HCT116 (cell line): Measurements from ENCODE around the gene IL17D. TPM values are rescaled to one million over a fixed set of nuclear protein-coding genes. Genes with fewer than 3 reads are reported as not detected.

ENCODE experiments used
- ATAC-seq: fragments of 200-7000 bp; cut with Tn5 transposase; 2 replicates; pipeline ENCODE4 v1.9.1; 2020; ENCODE audit warnings: mild to moderate bottlenecking, moderate library complexity
- BruUV-seq: library from RNA; stranded (reverse); fragments of 400-500 nt; replicated peaks from 2 replicates; lab custom pipeline; 2021; lab: Mats Ljungman, UMichigan
- CTCF ChIA-PET: fragments of 300-600 bp; sonication (Branson Sonifier 250); formaldehyde crosslinking; loops from one replicate; lab custom pipeline; 2021; ENCODE audit warnings: antibody characterized with exemption; lab: Charles Lee
- POLR2A ChIA-PET: fragments of 300-600, 350-600 bp; sonication (Branson Sonifier 250); formaldehyde crosslinking; loops from one replicate; lab custom pipeline; 2021; ENCODE audit warnings: antibody characterized with exemption; lab: Charles Lee
- RAD21 ChIA-PET, 2 experiments: fragments of 300-600 bp; sonication (Branson Sonifier 250); formaldehyde crosslinking; loops; one replicate each; lab custom pipeline; 2023; ENCODE audit warnings: low total read pairs in 2 of 2; ENCODE audit not compliant: uncharacterized antibody in 2 of 2, unreplicated experiment in 2 of 2, low non-redundant PET in 1 of 2; lab: Charles Lee
- DNase-seq: peaks from one replicate; pipeline ENCODE4 v3.0.0-alpha.2; 2010; ENCODE audit warnings: low read depth, low spot score
- H2AFZ ChIP-seq: fragments of 200-600 bp; shearing (Covaris generic), sonication (generic); 2 replicates; pipeline ENCODE4 v1.6.1; 2017; ENCODE audit warnings: low read depth, mixed run types, mixed read lengths, antibody characterized with exemption, low read length; ENCODE audit not compliant: poor library complexity, severe bottlenecking
- H3K27ac ChIP-seq: 2 replicates; pipeline ENCODE4 v1.5.1; 2012; ENCODE audit warnings: low read depth, low read length
- H3K27me3 ChIP-seq: fragments of 200-600 bp; sonication (generic); 2 replicates; pipeline ENCODE4 v1.6.1; 2016; ENCODE audit warnings: mixed run types, low read length, mixed read lengths; ENCODE audit not compliant: insufficient read depth
- H3K36me3 ChIP-seq, 2 experiments: fragments of 200-500 bp in 1 of 2; fragments of 200-600 bp in 1 of 2; sonication (Bioruptor generic) in 1 of 2; sonication (generic) in 1 of 2; 2 replicates each; pipeline versions ENCODE4 v1.5.1 to v1.6.1; 2014 to 2016; ENCODE audit warnings: low read length in 2 of 2, inconsistent platforms in 1 of 2, mixed read lengths in 1 of 2, mixed run types in 1 of 2; ENCODE audit not compliant: insufficient read depth in 2 of 2, control insufficient read depth in 1 of 2
- H3K4me1 ChIP-seq, 2 experiments: fragments of 200-600 bp in 1 of 2; sonication (generic) in 1 of 2; 2 replicates each; pipeline versions ENCODE4 v1.5.1 to v1.6.1; 2012 to 2017; ENCODE audit warnings: low read length in 2 of 2, inconsistent platforms in 1 of 2, mild to moderate bottlenecking in 1 of 2, mixed read lengths in 1 of 2, mixed run types in 1 of 2, moderate library complexity in 1 of 2; ENCODE audit not compliant: insufficient read depth in 2 of 2, control insufficient read depth in 1 of 2
- H3K4me2 ChIP-seq: fragments of 200-600 bp; sonication (generic); 2 replicates; pipeline ENCODE4 v1.6.1; 2017; ENCODE audit warnings: mixed run types, low read length, mixed read lengths
- H3K4me3 ChIP-seq, 2 experiments: fragments of 200-600 bp in 1 of 2; sonication (generic) in 1 of 2; replicated peaks in 1 of 2; 2 replicates each; pipeline ENCODE4 v1.5.1; 2011 to 2016; ENCODE audit warnings: low read length in 2 of 2, control low read depth in 1 of 2, low read depth in 1 of 2, mild to moderate bottlenecking in 1 of 2, mixed read lengths in 1 of 2, mixed run types in 1 of 2
- H3K79me2 ChIP-seq: fragments of 200-600 bp; sonication (generic); 2 replicates; pipeline ENCODE4 v1.6.1; 2017; ENCODE audit warnings: mild to moderate bottlenecking, mixed run types, low read length, moderate library complexity, mixed read lengths; ENCODE audit not compliant: insufficient read depth
- H3K9ac ChIP-seq: fragments of 200-600 bp; sonication (generic); 2 replicates; pipeline ENCODE4 v1.6.1; 2016; ENCODE audit warnings: low read length, mixed read lengths
- H3K9me2 ChIP-seq: fragments of 200-600 bp; sonication (generic), shearing (Covaris generic); 2 replicates; pipeline ENCODE4 v1.6.1; 2017; ENCODE audit warnings: mixed run types, mild to moderate bottlenecking, moderate library complexity; ENCODE audit not compliant: insufficient read depth
- H3K9me3 ChIP-seq, 2 experiments: fragments of 200-500 bp in 1 of 2; fragments of 200-600 bp in 1 of 2; sonication (Bioruptor generic) in 1 of 2; sonication (generic) in 1 of 2; 2 replicates each; pipeline ENCODE4 v1.6.1; 2014 to 2017; ENCODE audit warnings: low read length in 2 of 2, mixed read lengths in 2 of 2, inconsistent platforms in 1 of 2, low read depth in 1 of 2, mild to moderate bottlenecking in 1 of 2, mixed run types in 1 of 2, moderate library complexity in 1 of 2; ENCODE audit not compliant: control insufficient read depth in 1 of 2, insufficient read depth in 1 of 2
- H4K20me1 ChIP-seq: fragments of 200-600 bp; sonication (generic), shearing (Covaris generic); 2 replicates; pipeline ENCODE4 v1.6.1; 2017; ENCODE audit warnings: mixed run types, mild to moderate bottlenecking, moderate library complexity; ENCODE audit not compliant: insufficient read depth
- CEBPB ChIP-seq: IDR thresholded peaks from 2 replicates; pipeline ENCODE4 v1.6.1; 2012; ENCODE audit warnings: low read depth
- EGR1 ChIP-seq: IDR thresholded peaks from 2 replicates; pipeline ENCODE4 v1.6.1; 2012; ENCODE audit warnings: low read depth
- ELF1 ChIP-seq: IDR thresholded peaks from 2 replicates; pipeline ENCODE4 v1.6.1; 2012; ENCODE audit warnings: low read depth, borderline replicate concordance
- EZH2 ChIP-seq: fragments of 200-600 bp; sonication (generic); IDR thresholded peaks from 2 replicates; pipeline ENCODE4 v1.6.1; 2017; ENCODE audit warnings: antibody characterized with exemption, mixed run types
- FOSL1 ChIP-seq: IDR thresholded peaks from 2 replicates; pipeline ENCODE4 v1.6.1; 2012; ENCODE audit warnings: low read depth
- JUND ChIP-seq: IDR thresholded peaks from 2 replicates; pipeline ENCODE4 v1.6.1; 2012
- RAD21 ChIP-seq: IDR thresholded peaks from 2 replicates; pipeline ENCODE4 v1.6.1; 2012; ENCODE audit warnings: low read depth, mild to moderate bottlenecking
- SIN3A ChIP-seq: IDR thresholded peaks from 2 replicates; pipeline ENCODE4 v1.6.1; 2012; ENCODE audit warnings: low read depth
- SP1 ChIP-seq: IDR thresholded peaks from 2 replicates; pipeline ENCODE4 v1.6.1; 2012; ENCODE audit warnings: low read depth
- YY1 ChIP-seq: IDR thresholded peaks from 2 replicates; pipeline ENCODE4 v1.6.1; 2011; ENCODE audit warnings: low read length, low read depth, moderate library complexity, mild to moderate bottlenecking; ENCODE audit not compliant: insufficient replicate concordance; ENCODE audit errors: extremely low read depth
- intact Hi-C: fragments of 100-400 bp; cut with micrococcal nuclease; formaldehyde crosslinking; loops from 2 replicates; pipeline ENCODE4 v1.10.0; 2022
- total RNA-seq: library from RNA; stranded (reverse); gene quantifications from one replicate; pipeline ENCODE4 v1.2.1, GENCODE V29; 2021; ENCODE audit not compliant: unreplicated experiment

IL17D gene
- total RNA-seq, 1 experiment from 2014 or later, result 0.25 TPM

GRCh38 chr13:20654156-20654555, 49.3 kb upstream of the IL17D start:
- H4K20me1 ChIP-seq, result no peaks in the 10 kb centered on the region
- TF ChIP-seq ELF1 (no peak), YY1 (no peak), RAD21 (no peak)
- H2AFZ ChIP-seq, result no peak overlapping the region
- H3K36me3 ChIP-seq, result no peaks in the 10 kb centered on the region
- BruUV-seq, result no TSS peak
- no peaks in the 10 kb centered on the region for H3K79me2 ChIP-seq
- no peaks in the 10 kb centered on the region for H3K9me3 ChIP-seq
- DNase-seq (no peak), ATAC-seq (no peak)
- 0 out of 4 replicates have a peak, but pooled peaks cover 0 to 3% of the 10 kb centered on the region in 2 experiments for H3K4me1 ChIP-seq
- H3K4me2 ChIP-seq, result no peak overlapping the region
- H3K4me3 ChIP-seq, result no peak overlapping the region
- CTCF ChIA-PET, result no interaction called here
- POLR2A ChIA-PET, result no interaction called here
- H3K27ac ChIP-seq, result no peak overlapping the region
- H3K27me3 ChIP-seq, result no peaks in the 10 kb centered on the region
- intact Hi-C loops, result no loop called here
- no peaks in the 10 kb centered on the region for H3K9me2 ChIP-seq
- no peak overlapping the region for H3K9ac ChIP-seq
- RAD21 ChIA-PET, result no interaction called here

- RAD21 ChIA-PET, result no interaction called here
- Histone ChIP-seq H3K4me1 (0 out of 4 replicates have a peak, but pooled peaks cover 0 to 3% of the 10 kb centered on the region in 2 experiments), H3K27ac (no peak overlapping the region), H3K4me2 (no peak overlapping the region), H3K9me3 (no peaks in the 10 kb centered on the region), H4K20me1 (no peaks in the 10 kb centered on the region), H3K9ac (no peak overlapping the region), H3K79me2 (no peaks in the 10 kb centered on the region), H2AFZ (no peak overlapping the region), H3K27me3 (no peaks in the 10 kb centered on the region), H3K9me2 (no peaks in the 10 kb centered on the region), H3K36me3 (no peaks in the 10 kb centered on the region), H3K4me3 (no peak overlapping the region)
- DNase-seq, result no peak
- TF ChIP-seq ELF1, result no peak
- no peak for TF ChIP-seq EGR1
- no peak for TF ChIP-seq SP1
- no peak for TF ChIP-seq CEBPB
- no peak for TF ChIP-seq JUND
- no peak for TF ChIP-seq FOSL1
- TF ChIP-seq YY1, result no peak
- no peak for TF ChIP-seq SIN3A
- TF ChIP-seq EZH2, result no peak
- intact Hi-C loops, result no loop called here
- POLR2A ChIA-PET, result no interaction called here
- CTCF ChIA-PET, result no interaction called here
- ATAC-seq, result no peak
- no TSS peak for BruUV-seq
Measured at GRCh38 chr13:20658451-20659040, 45.0 kb upstream of the IL17D start.
